GM23338 (cell line): ENCODE data around the gene DIRAS3. TPM values are rescaled to one million over a fixed set of nuclear protein-coding genes. Genes with fewer than 3 reads are reported as not detected.
"Not testable (repeated sequence)": the region's sequence is repeated elsewhere in the genome, so short reads cannot be mapped to it uniquely, and the experiment has no call there.

Experiments
- ATAC-seq: fragments of 200-7000 bp; cut with Tn5 transposase; 3 replicates; pipeline ENCODE4 v1.9.1; 2020
- DNase-seq: peaks from one replicate; pipeline ENCODE4 v3.0.0-alpha.2; 2015; ENCODE audit warnings: low spot score
- H2AFZ ChIP-seq: fragments of 200-600 bp; sonication (generic); 2 replicates; pipeline ENCODE4 v1.8.0; 2016; ENCODE audit warnings: antibody characterized with exemption, mild to moderate bottlenecking, moderate library complexity
- H3F3A ChIP-seq: fragments of 200-600 bp; sonication (generic); replicated peaks from 2 replicates; pipeline ENCODE4 v1.8.0; 2017; ENCODE audit warnings: antibody characterized with exemption, mixed run types, low read depth
- H3K27ac ChIP-seq: fragments of 200-600 bp; sonication (generic); 2 replicates; pipeline ENCODE4 v1.6.1; 2016; ENCODE audit warnings: low read depth
- H3K27me3 ChIP-seq: fragments of 200-600 bp; sonication (generic); 2 replicates; pipeline ENCODE4 v1.8.0; 2016; ENCODE audit warnings: mild to moderate bottlenecking, mixed run types, moderate library complexity; ENCODE audit not compliant: insufficient read depth
- H3K36me3 ChIP-seq: fragments of 200-600 bp; sonication (generic); 2 replicates; pipeline ENCODE4 v1.8.0; 2016; ENCODE audit warnings: mild to moderate bottlenecking; ENCODE audit not compliant: insufficient read depth
- H3K4me1 ChIP-seq: fragments of 200-600 bp; sonication (generic); 2 replicates; pipeline ENCODE4 v1.8.0; 2016; ENCODE audit warnings: mild to moderate bottlenecking, moderate library complexity; ENCODE audit not compliant: insufficient read depth
- H3K4me2 ChIP-seq: fragments of 200-600 bp; sonication (generic); 2 replicates; pipeline ENCODE4 v1.7.1; 2017; ENCODE audit warnings: mixed run types
- H3K4me3 ChIP-seq: fragments of 200-600 bp; sonication (generic); 2 replicates; pipeline ENCODE4 v1.6.1; 2016; ENCODE audit warnings: mixed run types
- H3K79me2 ChIP-seq: fragments of 200-600 bp; sonication (generic); replicated peaks from 2 replicates; pipeline ENCODE4 v1.8.0; 2017; ENCODE audit warnings: mild to moderate bottlenecking; ENCODE audit not compliant: insufficient read depth
- H3K9me2 ChIP-seq: fragments of 200-600 bp; sonication (generic); 2 replicates; pipeline ENCODE4 v1.8.0; 2017; ENCODE audit not compliant: insufficient read depth
- H4K20me1 ChIP-seq: fragments of 200-600 bp; sonication (generic); replicated peaks from 2 replicates; pipeline ENCODE4 v1.8.0; 2017; ENCODE audit warnings: mild to moderate bottlenecking; ENCODE audit not compliant: insufficient read depth
- H3K27ac Mint-ChIP-seq: 2 replicates; pipeline ENCODE4 v1.8.0; 2020; ENCODE audit warnings: inconsistent platforms, mild to moderate bottlenecking, moderate library complexity, mixed read lengths
- H3K27me3 Mint-ChIP-seq: 3 replicates; pipeline ENCODE4 v1.8.0; 2022; ENCODE audit warnings: low read depth, mild to moderate bottlenecking, moderate library complexity, mixed read lengths, inconsistent platforms; ENCODE audit not compliant: insufficient read depth, poor library complexity
- H3K36me3 Mint-ChIP-seq: 3 replicates; pipeline ENCODE4 v1.8.0; 2021; ENCODE audit warnings: low read depth, mild to moderate bottlenecking, inconsistent platforms, moderate library complexity, mixed read lengths
- H3K4me1 Mint-ChIP-seq: 3 replicates; pipeline ENCODE4 v1.8.0; 2020; ENCODE audit warnings: mild to moderate bottlenecking, inconsistent platforms, mixed read lengths
- H3K4me3 Mint-ChIP-seq: 3 replicates; pipeline ENCODE4 v1.8.0; 2021; ENCODE audit warnings: moderate library complexity, mild to moderate bottlenecking, inconsistent platforms, mixed read lengths
- H3K9me3 Mint-ChIP-seq: 3 replicates; pipeline ENCODE4 v1.8.0; 2020; ENCODE audit warnings: moderate library complexity, mild to moderate bottlenecking, inconsistent platforms, mixed read lengths
- CREB1 ChIP-seq: fragments of 250-450 bp; sonication (Bioruptor Pico); IDR thresholded peaks from 2 replicates; pipeline ENCODE4 v1.5.0; 2020; ENCODE audit warnings: low read depth, mild to moderate bottlenecking, moderate library complexity
- CTCF ChIP-seq, 2 experiments: fragments of 200-600 bp in 1 of 2; sonication (generic) in 1 of 2; conservative IDR thresholded peaks; 2 replicates each; pipeline versions ENCODE4 v1.5.1 to v1.6.1; 2016 to 2017; ENCODE audit warnings: antibody characterized with exemption in 2 of 2, low read depth in 2 of 2, mild to moderate bottlenecking in 2 of 2, moderate library complexity in 1 of 2
- JUNB ChIP-seq: IDR thresholded peaks from one replicate; pipeline ENCODE4 v1.6.1; 2016; ENCODE audit warnings: antibody characterized with exemption; ENCODE audit not compliant: unreplicated experiment
- polyA plus RNA-seq: library from polyadenylated mRNA; unstranded; fragments of >200 nt; fragmentation: Nextera tagmentation; extraction: Ambion mirVana; gene quantifications from 2 replicates; pipeline ENCODE4 v1.2.1, GENCODE V29; 2016
- total RNA-seq: library from RNA; depleted of rRNA; stranded (reverse); fragments of >200 nt; shearing (Covaris generic); gene quantifications from 2 replicates; pipeline ENCODE4 v1.2.3, GENCODE V29; 2014

The DIRAS3 gene
- total and polyA plus RNA-seq, 2 experiments from 2014 or later = 0.21 to 0.40 TPM

GRCh38 chr1:68065766-68066165 is 15.3 kb upstream of the DIRAS3 start:
- H2AFZ ChIP-seq = no peak overlapping the region
- ATAC-seq = no peak

GRCh38 chr1:68058053-68058452 is 7.6 kb upstream of the DIRAS3 start:
- DNase-seq (peak; percentile 24), ATAC-seq (peak; percentile 49; the same call in 2 of the 3 replicates)
- not testable (repeated sequence) for H3K27ac ChIP-seq, H3K9me2 ChIP-seq, H3K79me2 ChIP-seq, H3K36me3 ChIP-seq, H4K20me1 ChIP-seq, H3K27me3 Mint-ChIP-seq, H3K36me3 Mint-ChIP-seq, H3F3A ChIP-seq, H3K4me1 Mint-ChIP-seq, H3K9me3 Mint-ChIP-seq, H3K27me3 ChIP-seq, H3K27ac Mint-ChIP-seq, H3K4me2 ChIP-seq, H2AFZ ChIP-seq, H3K4me3 ChIP-seq, H3K4me3 Mint-ChIP-seq
- peak; percentile 44 for TF ChIP-seq CTCF (conservative IDR thresholded peaks at IDR 0.05; ENCODE audit: low read depth in 2 of 2)
- peaks cover 15% of the 10 kb centered on the region for H3K4me1 ChIP-seq

More at GRCh38 chr1:68065766-68066165, 15.3 kb upstream of the DIRAS3 start:
- DNase-seq = peak; percentile 14
- H3K27ac ChIP-seq = no peak overlapping the region
- H3K9me2 ChIP-seq = 0 out of 2 replicates have a peak, but pooled peaks cover 3% of the 10 kb centered on the region
- H3K4me2 ChIP-seq = no peak overlapping the region
- H3K79me2 ChIP-seq = no peaks in the 10 kb centered on the region
- no peak overlapping the region for H3K4me3 ChIP-seq
- Mint-ChIP-seq H3K27ac (no peak overlapping the region), H3K4me3 (no peak overlapping the region), H3K36me3 (no peaks in the 10 kb centered on the region), H3K27me3 (peaks cover 1% of the 10 kb centered on the region), H3K9me3 (no peaks in the 10 kb centered on the region), H3K4me1 (peaks cover 4% of the 10 kb centered on the region; the same call in 2 of the 3 replicates)
- H3K27me3 ChIP-seq = no peaks in the 10 kb centered on the region
- peak in 1 of 2 experiments; percentile 25; a peak in 1 of 4 replicates for TF ChIP-seq CTCF (conservative IDR thresholded peaks at IDR 0.05; ENCODE audit: low read depth in 2 of 2)
- TF ChIP-seq CREB1 (CRISPR knock-in tag) = no peak
- H3F3A ChIP-seq = no peaks in the 10 kb centered on the region
- H3K4me1 ChIP-seq = 0 out of 2 replicates have a peak, but pooled peaks cover 5% of the 10 kb centered on the region
- no peaks in the 10 kb centered on the region for H3K36me3 ChIP-seq
- no peaks in the 10 kb centered on the region for H4K20me1 ChIP-seq

- Histone ChIP-seq H3K4me3 (no peak overlapping the region), H3F3A (no peaks in the 10 kb centered on the region), H3K4me1 (peaks cover 17% of the 10 kb centered on the region), H3K27ac (no peak overlapping the region), H3K27me3 (peaks cover 5% of the 10 kb centered on the region; the same call in 1 of the 2 replicates), H3K9me2 (no peaks in the 10 kb centered on the region), H3K4me2 (no peak overlapping the region), H2AFZ (no peak overlapping the region), H3K79me2 (no peaks in the 10 kb centered on the region), H4K20me1 (no peaks in the 10 kb centered on the region), H3K36me3 (no peaks in the 10 kb centered on the region)
- no peak overlapping the region for H3K27ac Mint-ChIP-seq
- DNase-seq = peak; percentile 54
- ATAC-seq = peak; percentile 98
- H3K4me3 Mint-ChIP-seq = no peak overlapping the region
- no peak for TF ChIP-seq JUNB
- peak; percentile 11 to 73; a peak in 3 of 4 replicates for TF ChIP-seq CTCF (conservative IDR thresholded peaks at IDR 0.05; ENCODE audit: low read depth in 2 of 2)
- H3K27me3 Mint-ChIP-seq = peaks cover 2% of the 10 kb centered on the region
- H3K9me3 Mint-ChIP-seq = peaks cover 5% of the 10 kb centered on the region
- peaks cover 10% of the 10 kb centered on the region for H3K4me1 Mint-ChIP-seq
- H3K36me3 Mint-ChIP-seq = no peaks in the 10 kb centered on the region; the same call in 2 of the 3 replicates
Measured at GRCh38 chr1:68057564-68057963, 7.1 kb upstream of the DIRAS3 start.
